ENCODE results near the gene CCM2L.

CCM2L gene

DNA sequence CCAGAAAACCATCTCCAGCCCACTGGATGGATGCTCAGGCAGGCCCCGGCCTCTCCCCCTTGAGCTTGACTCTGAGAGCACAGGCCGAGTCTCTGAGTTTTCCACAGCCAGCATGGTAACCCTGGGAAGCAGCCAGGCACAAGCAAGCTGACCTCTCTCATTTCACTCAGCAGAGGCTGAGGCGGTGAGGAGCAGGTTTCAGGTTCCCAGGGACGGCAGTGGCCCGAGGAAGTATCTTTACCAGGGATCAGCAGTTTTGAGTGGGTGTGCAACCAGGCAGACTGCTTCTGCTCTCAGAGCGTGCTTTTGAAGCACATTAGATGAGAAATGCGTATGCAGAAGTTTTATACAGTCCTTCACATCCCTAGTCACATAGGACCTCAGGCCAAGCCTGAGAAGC lies 54.4 kb downstream of the CCM2L start:
- peaks cover 0 to 30% (median 10%) of the 10 kb centered on the region in 5 donors for H3K4me1 ChIP-seq (ENCODE audit: control insufficient read depth in 5 of 5, insufficient read depth in 5 of 5, low read length in 5 of 5)
- no peaks in the 10 kb centered on the region for H3K9me3 ChIP-seq (ENCODE audit: control insufficient read depth in 5 of 5, low read length in 5 of 5)
- no peaks in the 10 kb centered on the region for H3K36me3 ChIP-seq (ENCODE audit: control insufficient read depth in 5 of 5, insufficient read depth in 5 of 5, low read length in 5 of 5)
- no peak overlapping the region for H3K27ac ChIP-seq (ENCODE audit: low read depth, low read length)
- H3K27me3 ChIP-seq (ENCODE audit: control insufficient read depth in 5 of 5, insufficient read depth in 4 of 5, low read length in 5 of 5), result peaks cover 0 to 5% (median 4%) of the 10 kb centered on the region in 5 donors
- no peak overlapping the region for H3K9ac ChIP-seq (ENCODE audit: low read length in 5 of 5)
- H3K4me3 ChIP-seq (ENCODE audit: low read depth in 1 of 5, low read length in 5 of 5), result no peak overlapping the region

DNA sequence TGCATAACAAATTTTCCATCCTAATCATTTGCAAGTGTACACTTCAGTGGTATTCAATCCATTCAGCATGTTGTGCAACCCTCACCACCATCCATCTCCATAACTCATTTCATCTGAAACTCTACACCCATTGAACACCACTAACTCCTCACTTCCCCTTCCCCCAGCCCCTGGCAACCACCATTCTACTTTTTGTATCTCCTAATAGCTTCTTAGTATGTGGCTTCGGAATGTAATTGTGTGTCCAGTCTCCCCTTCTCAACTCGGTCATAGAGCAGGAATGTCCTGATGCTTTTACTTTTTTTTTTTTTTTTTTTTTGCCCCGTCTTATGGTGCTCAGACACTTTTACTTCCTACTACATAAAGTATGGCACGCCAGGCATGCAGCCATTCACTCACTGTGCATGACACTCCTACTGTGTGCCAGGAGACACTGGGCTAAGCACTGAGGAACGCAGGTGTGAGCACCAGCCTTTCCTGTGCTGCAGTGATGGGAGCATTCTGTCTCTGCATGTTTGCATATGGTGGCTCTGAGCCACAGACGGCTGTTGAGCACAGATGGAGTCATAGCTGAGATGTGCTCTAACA lies 57.1 kb downstream of the CCM2L start:
- Histone ChIP-seq H3K36me3 (ENCODE audit: control insufficient read depth in 5 of 5, insufficient read depth in 5 of 5, low read length in 5 of 5) (no peaks in the 10 kb centered on the region), H3K27ac (ENCODE audit: low read depth, low read length) (no peak overlapping the region), H3K9ac (ENCODE audit: low read length in 5 of 5) (no peak overlapping the region), H3K4me3 (ENCODE audit: low read depth in 1 of 5, low read length in 5 of 5) (no peak overlapping the region), H3K4me1 (ENCODE audit: control insufficient read depth in 5 of 5, insufficient read depth in 5 of 5, low read length in 5 of 5) (peaks cover 0 to 40% (median 10%) of the 10 kb centered on the region in 5 donors), H3K27me3 (ENCODE audit: control insufficient read depth in 5 of 5, insufficient read depth in 4 of 5, low read length in 5 of 5) (peaks cover 0 to 3% (median 2%) of the 10 kb centered on the region in 5 donors), H3K9me3 (ENCODE audit: control insufficient read depth in 5 of 5, low read length in 5 of 5) (no peaks in the 10 kb centered on the region)

DNA sequence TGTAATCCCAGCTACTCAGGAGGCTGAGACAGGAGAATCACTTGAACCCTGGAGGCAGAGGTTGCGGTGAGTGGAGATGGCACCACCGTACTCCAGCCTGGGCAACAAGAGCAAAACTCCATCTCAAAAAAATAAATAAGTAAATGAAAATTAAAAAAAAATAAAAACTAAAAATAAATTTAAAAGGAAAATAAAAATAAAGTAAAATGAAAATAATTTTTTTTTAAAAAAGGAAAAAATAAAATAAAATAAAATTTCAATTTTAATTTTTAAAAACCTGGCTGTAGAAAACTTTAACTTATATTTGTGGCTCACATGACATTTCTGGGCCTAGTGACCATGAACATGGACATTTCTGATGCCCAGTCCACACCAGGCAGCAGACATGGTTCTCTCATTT lies 57.9 kb downstream of the CCM2L start:
- Histone ChIP-seq H3K27me3 (ENCODE audit: control insufficient read depth in 5 of 5, insufficient read depth in 4 of 5, low read length in 5 of 5) (peaks cover 0 to 3% (median 2%) of the 10 kb centered on the region in 5 donors), H3K27ac (ENCODE audit: low read depth, low read length) (no peak overlapping the region), H3K9me3 (ENCODE audit: control insufficient read depth in 5 of 5, low read length in 5 of 5) (no peaks in the 10 kb centered on the region), H3K36me3 (ENCODE audit: control insufficient read depth in 5 of 5, insufficient read depth in 5 of 5, low read length in 5 of 5) (peaks cover 0 to under 1% (median 0%) of the 10 kb centered on the region in 5 donors), H3K4me3 (ENCODE audit: low read depth in 1 of 5, low read length in 5 of 5) (no peak overlapping the region), H3K4me1 (ENCODE audit: control insufficient read depth in 5 of 5, insufficient read depth in 5 of 5, low read length in 5 of 5) (peaks cover 0 to 34% (median 10%) of the 10 kb centered on the region in 5 donors), H3K9ac (ENCODE audit: low read length in 5 of 5) (no peak overlapping the region)

DNA sequence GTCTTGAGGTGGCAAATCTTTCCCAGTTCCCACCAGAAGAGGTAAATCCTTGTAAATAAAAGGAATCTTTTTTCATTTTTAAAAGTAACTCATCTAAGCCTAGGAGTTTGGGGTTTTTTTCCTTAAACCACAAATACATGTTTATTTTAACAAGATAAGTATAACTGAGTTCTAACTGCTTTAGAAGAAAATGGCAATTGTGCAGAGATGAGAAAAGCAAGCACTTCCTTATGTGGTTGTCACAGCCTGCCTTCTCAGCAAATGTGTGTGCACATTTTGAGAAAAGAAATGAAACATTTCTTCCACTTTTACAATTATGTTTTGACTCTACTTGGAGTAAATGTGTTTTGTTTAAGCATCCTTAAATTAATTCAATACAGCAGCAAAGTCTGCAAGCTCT lies 59.5 kb downstream of the CCM2L start:
- Histone ChIP-seq H3K36me3 (ENCODE audit: control insufficient read depth in 5 of 5, insufficient read depth in 5 of 5, low read length in 5 of 5) (peaks cover 0 to 14% (median 2%) of the 10 kb centered on the region in 5 donors), H3K9ac (ENCODE audit: low read length in 5 of 5) (no peak overlapping the region), H3K27me3 (ENCODE audit: control insufficient read depth in 5 of 5, insufficient read depth in 4 of 5, low read length in 5 of 5) (peaks cover 0 to 6% (median 0%) of the 10 kb centered on the region in 5 donors), H3K4me3 (ENCODE audit: low read depth in 1 of 5, low read length in 5 of 5) (no peak overlapping the region), H3K9me3 (ENCODE audit: control insufficient read depth in 5 of 5, low read length in 5 of 5) (no peaks in the 10 kb centered on the region), H3K4me1 (ENCODE audit: control insufficient read depth in 5 of 5, insufficient read depth in 5 of 5, low read length in 5 of 5) (peaks cover 0 to 22% (median 7%) of the 10 kb centered on the region in 5 donors), H3K27ac (ENCODE audit: low read depth, low read length) (no peak overlapping the region)

DNA sequence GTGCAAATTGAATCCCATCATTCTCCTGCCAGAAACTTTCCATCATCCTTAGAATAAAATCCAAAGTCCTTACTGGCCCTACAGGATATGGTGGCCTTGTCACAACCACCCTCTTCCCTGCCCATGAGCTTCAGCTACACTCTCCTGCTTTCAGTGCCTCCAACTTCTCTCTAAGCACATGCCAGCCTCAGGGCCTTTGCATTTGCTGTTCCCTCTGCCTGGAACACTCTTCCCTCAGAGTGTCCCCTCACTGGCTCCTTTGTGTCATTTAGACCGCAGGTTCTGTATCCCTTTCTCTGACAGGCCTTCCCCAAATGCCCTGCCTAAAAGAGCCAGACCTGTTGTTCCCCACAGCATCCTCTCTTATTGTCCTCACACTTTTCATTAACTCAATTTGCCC lies 60.0 kb downstream of the CCM2L start:
- H3K36me3 ChIP-seq (ENCODE audit: control insufficient read depth in 5 of 5, insufficient read depth in 5 of 5, low read length in 5 of 5), result peaks cover 0 to 17% (median 2%) of the 10 kb centered on the region in 5 donors
- no peak overlapping the region for H3K4me3 ChIP-seq (ENCODE audit: low read depth in 1 of 5, low read length in 5 of 5)
- H3K9ac ChIP-seq (ENCODE audit: low read length in 5 of 5), result no peak overlapping the region
- H3K27ac ChIP-seq (ENCODE audit: low read depth, low read length), result no peak overlapping the region
- peaks cover 0 to 7% (median 0%) of the 10 kb centered on the region in 5 donors for H3K27me3 ChIP-seq (ENCODE audit: control insufficient read depth in 5 of 5, insufficient read depth in 4 of 5, low read length in 5 of 5)
- peaks cover 0 to 19% (median 7%) of the 10 kb centered on the region in 5 donors for H3K4me1 ChIP-seq (ENCODE audit: control insufficient read depth in 5 of 5, insufficient read depth in 5 of 5, low read length in 5 of 5)
- H3K9me3 ChIP-seq (ENCODE audit: control insufficient read depth in 5 of 5, low read length in 5 of 5), result no peaks in the 10 kb centered on the region

DNA sequence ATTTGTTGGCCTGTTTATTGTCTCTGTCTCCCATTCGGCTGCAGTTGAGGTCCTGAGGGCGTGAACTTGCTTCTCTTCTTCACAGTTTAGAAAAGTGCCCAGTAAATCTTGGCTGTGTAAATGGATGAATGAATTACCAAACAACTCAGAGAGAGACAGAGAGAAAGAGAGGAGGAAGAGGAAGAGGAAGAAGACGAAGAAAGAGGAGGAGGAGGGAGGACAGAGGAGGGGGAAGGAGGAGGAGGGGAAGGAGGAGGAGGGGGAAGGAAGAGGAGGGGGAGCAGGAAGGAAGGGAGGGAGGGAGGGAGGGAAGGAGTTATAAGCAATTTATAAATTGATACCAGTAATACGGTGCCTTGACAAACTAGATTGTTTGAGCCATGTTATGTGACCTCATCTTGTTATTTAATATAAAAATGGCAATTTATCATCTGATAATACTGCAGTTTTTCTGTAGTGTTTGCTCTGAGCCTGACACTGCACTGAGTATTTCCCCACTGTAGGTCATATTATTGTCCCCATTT lies 60.5 kb downstream of the CCM2L start:
- no peak overlapping the region for H3K4me3 ChIP-seq (ENCODE audit: low read depth in 1 of 5, low read length in 5 of 5)
- no peak overlapping the region for H3K27ac ChIP-seq (ENCODE audit: low read depth, low read length)
- H3K9me3 ChIP-seq (ENCODE audit: control insufficient read depth in 5 of 5, low read length in 5 of 5), result no peaks in the 10 kb centered on the region
- peaks cover 0 to 19% (median 7%) of the 10 kb centered on the region in 5 donors for H3K4me1 ChIP-seq (ENCODE audit: control insufficient read depth in 5 of 5, insufficient read depth in 5 of 5, low read length in 5 of 5)
- peaks cover 0 to 17% (median 2%) of the 10 kb centered on the region in 5 donors for H3K36me3 ChIP-seq (ENCODE audit: control insufficient read depth in 5 of 5, insufficient read depth in 5 of 5, low read length in 5 of 5)
- H3K27me3 ChIP-seq (ENCODE audit: control insufficient read depth in 5 of 5, insufficient read depth in 4 of 5, low read length in 5 of 5), result peaks cover 0 to 7% (median 0%) of the 10 kb centered on the region in 5 donors
- no peak overlapping the region for H3K9ac ChIP-seq (ENCODE audit: low read length in 5 of 5)

DNA sequence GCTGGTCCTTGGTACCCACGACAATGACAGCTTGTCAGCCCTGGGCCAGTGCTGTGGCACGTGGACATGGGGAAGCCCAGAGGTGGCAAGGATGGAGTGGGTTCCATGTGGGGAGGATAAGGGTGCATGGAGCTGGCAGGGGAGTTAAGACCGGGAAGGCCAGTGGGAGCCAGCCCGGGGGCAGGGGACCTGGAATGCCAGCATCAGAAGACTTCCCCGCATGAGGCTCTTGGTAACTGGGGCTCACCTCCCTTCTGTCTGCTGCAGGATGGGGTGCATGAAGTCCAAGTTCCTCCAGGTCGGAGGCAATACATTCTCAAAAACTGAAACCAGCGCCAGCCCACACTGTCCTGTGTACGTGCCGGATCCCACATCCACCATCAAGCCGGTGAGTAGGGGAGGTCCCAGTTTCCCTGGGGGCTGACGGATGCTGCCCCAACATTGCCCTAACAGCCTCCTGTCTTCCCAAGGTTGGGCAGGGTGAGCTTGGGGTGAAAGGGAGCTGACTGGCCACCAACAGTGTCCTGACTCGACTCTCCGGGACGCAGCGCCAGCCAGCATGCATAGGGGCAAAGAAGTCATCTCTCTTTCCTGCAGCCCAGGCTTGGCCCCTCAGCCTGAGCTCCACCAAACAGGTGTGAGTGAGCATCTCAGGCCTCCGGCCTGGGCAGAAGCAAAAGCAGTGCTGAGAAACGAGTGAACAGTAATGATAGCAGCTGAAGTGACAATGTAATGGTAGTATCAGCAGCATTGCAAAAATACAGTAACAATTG lies 61.3 kb downstream of the CCM2L start:
- Histone ChIP-seq H3K4me1 (ENCODE audit: control insufficient read depth in 5 of 5, insufficient read depth in 5 of 5, low read length in 5 of 5) (peaks cover 0 to 19% (median 7%) of the 10 kb centered on the region in 5 donors), H3K27me3 (ENCODE audit: control insufficient read depth in 5 of 5, insufficient read depth in 4 of 5, low read length in 5 of 5) (peaks cover 0 to 7% (median 0%) of the 10 kb centered on the region in 5 donors), H3K36me3 (ENCODE audit: control insufficient read depth in 5 of 5, insufficient read depth in 5 of 5, low read length in 5 of 5) (peaks cover 0 to 23% (median 2%) of the 10 kb centered on the region in 5 donors), H3K9ac (ENCODE audit: low read length in 5 of 5) (no peak overlapping the region), H3K27ac (ENCODE audit: low read depth, low read length) (no peak overlapping the region), H3K4me3 (ENCODE audit: low read depth in 1 of 5, low read length in 5 of 5) (no peak overlapping the region), H3K9me3 (ENCODE audit: control insufficient read depth in 5 of 5, low read length in 5 of 5) (no peaks in the 10 kb centered on the region)

DNA sequence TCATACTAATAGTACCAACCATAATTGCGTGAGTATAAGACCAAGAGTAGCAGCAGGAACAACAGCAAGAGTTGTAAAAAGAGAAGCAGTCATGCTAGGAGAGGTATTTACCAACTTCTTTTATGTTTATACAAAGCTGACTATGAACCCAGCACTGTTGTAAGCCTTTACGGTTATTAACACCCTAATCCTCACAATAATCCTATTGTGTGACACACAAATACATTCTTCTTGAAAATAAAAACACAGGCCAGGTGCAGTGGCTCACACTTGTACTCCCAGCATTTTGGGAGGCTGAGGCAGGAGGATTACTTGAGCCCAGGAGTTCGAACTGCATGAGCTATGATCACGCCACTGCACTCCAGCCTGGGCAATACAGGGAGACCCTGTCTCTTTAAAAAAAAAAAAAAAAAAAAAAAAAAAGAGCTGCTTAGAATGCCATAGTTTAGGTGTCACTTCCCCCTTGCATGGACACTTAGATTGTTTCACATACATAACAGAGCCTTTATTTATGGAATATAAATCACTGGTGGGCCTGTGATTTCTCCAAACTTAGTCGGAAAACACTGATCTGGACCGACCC lies 62.0 kb downstream of the CCM2L start:
- Histone ChIP-seq H3K9me3 (ENCODE audit: control insufficient read depth in 5 of 5, low read length in 5 of 5) (no peaks in the 10 kb centered on the region), H3K27ac (ENCODE audit: low read depth, low read length) (no peak overlapping the region), H3K27me3 (ENCODE audit: control insufficient read depth in 5 of 5, insufficient read depth in 4 of 5, low read length in 5 of 5) (peaks cover 0 to 7% (median 0%) of the 10 kb centered on the region in 5 donors), H3K36me3 (ENCODE audit: control insufficient read depth in 5 of 5, insufficient read depth in 5 of 5, low read length in 5 of 5) (peaks cover 0 to 23% (median 2%) of the 10 kb centered on the region in 5 donors), H3K9ac (ENCODE audit: low read length in 5 of 5) (no peak overlapping the region), H3K4me1 (ENCODE audit: control insufficient read depth in 5 of 5, insufficient read depth in 5 of 5, low read length in 5 of 5) (peaks cover 0 to 19% (median 7%) of the 10 kb centered on the region in 5 donors), H3K4me3 (ENCODE audit: low read depth in 1 of 5, low read length in 5 of 5) (no peak overlapping the region)

DNA sequence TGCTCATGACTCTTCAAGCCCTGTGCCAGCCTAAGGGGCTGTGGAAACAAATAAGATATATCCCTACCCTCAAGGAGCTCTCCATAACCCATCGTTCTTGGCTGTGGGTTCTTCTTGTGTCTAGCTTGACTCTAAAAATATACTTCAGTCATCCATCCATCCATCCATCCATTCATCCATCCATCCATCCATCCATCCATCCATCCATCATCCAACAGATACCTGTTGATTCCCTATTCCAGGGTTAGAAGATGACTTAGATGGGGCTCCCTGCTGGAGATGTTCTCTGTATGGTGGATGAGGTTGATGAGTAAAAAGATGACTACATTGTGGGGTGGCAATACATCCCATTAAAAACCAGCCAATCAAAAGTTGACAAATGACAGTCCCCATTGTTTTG lies 65.3 kb downstream of the CCM2L start:
- Histone ChIP-seq H3K9me3 (ENCODE audit: control insufficient read depth in 5 of 5, low read length in 5 of 5) (no peaks in the 10 kb centered on the region), H3K4me1 (ENCODE audit: control insufficient read depth in 5 of 5, insufficient read depth in 5 of 5, low read length in 5 of 5) (peaks cover 0 to 6% (median 0%) of the 10 kb centered on the region in 5 donors), H3K4me3 (ENCODE audit: low read depth in 1 of 5, low read length in 5 of 5) (no peak overlapping the region), H3K27ac (ENCODE audit: low read depth, low read length) (no peak overlapping the region), H3K27me3 (ENCODE audit: control insufficient read depth in 5 of 5, insufficient read depth in 4 of 5, low read length in 5 of 5) (peaks cover 0 to 9% (median 3%) of the 10 kb centered on the region in 5 donors), H3K9ac (ENCODE audit: low read length in 5 of 5) (no peak overlapping the region), H3K36me3 (ENCODE audit: control insufficient read depth in 5 of 5, insufficient read depth in 5 of 5, low read length in 5 of 5) (peaks cover 0 to 28% (median 2%) of the 10 kb centered on the region in 5 donors)
